GM12874 (cell line): ENCODE measurements around the gene DENND1A.

Source experiments
- CTCF ChIP-seq: IDR thresholded peaks from 2 replicates; pipeline ENCODE4 v1.5.1; 2011; ENCODE audit warnings: low read depth, mild to moderate bottlenecking, control low read depth, low read length, moderate library complexity; ENCODE audit not compliant: insufficient read depth

Gene DENND1A

GRCh38 chr9:123392802-123393201 is 537.1 kb downstream of the DENND1A start:
- no peak for TF ChIP-seq CTCF

DNA sequence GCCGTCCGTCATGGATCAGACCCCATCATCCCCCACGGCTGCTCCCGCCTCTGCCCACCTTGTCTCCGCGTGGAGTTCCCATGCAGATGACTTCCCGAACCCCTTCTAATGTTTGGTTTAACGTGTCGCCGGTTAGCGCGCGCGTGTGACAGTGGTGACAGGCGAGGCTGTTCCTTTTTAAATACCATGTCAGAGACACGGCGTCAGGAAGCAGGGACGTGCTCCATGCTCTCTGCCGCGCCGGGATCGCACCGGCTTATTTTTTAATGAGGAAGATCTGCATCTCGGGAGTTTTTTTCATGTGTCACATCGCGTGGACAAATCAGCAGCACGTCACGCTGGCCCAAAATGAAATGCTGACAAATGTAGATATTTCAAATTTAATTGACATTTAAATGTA is 538.0 kb downstream of the DENND1A start:
- TF ChIP-seq CTCF, result no peak

- TF ChIP-seq CTCF, result no peak
Observed at GRCh38 chr9:123391233-123391632, 538.7 kb downstream of the DENND1A start.

DNA sequence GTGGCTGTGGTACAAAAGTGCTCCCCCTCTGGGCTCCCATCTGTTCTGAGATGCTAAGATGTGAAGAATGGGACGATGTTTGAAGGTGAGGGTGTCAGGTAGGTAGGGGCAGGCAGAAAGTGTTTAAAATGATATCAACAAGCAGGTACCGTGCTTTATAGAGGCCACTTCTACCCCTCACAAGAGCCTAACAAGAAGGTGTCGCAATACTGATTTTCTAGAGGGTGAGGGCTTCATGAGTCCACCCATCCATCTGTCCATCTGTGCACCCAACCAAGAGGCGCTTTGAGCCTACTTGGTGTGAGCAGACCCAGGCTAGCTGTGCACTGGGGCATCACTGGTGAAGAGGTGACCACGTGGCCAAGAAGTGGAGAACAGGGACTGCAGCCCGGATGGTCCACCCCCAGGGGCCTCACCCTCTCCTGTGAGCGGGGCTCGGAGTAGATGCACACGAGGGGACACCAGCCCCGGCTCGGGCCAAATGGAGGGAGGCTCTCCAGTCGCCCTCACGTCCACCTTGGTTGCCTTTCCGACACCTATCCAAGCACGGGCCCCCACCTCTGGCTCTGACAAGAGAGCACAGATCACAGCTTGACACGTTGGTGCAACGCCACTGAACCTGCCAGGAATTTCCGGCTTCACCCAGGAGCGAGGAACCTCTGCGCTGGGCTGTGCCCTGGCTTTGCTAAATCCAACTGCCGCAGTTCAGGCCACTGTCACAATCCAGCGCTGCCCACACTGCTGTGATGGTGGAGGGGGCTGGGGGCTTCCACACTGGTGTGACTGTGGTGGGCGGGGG is 539.4 kb downstream of the DENND1A start:
- no peak for TF ChIP-seq CTCF

DNA sequence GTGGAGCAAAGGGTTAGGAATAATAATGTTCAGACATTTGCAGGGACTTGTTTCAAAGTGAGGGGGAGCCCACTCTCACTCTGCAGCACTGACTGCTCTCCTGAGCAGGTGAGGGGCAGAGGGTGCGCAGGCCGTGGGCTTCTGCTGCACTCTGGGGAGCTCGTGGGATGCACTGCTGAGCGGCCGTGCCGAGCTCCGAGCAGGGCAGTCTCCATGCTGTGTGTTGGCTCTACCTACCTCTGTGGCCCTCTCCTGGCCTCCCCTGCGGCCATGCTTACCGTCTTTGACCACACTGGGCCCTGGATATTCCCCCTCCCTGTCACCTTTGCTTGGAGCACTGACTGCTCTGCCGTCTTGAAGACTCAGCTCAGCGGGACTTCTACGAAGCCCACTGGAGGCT is 540.2 kb downstream of the DENND1A start:
- TF ChIP-seq CTCF, result no peak

GRCh38 chr9:123389070-123389469 is 540.9 kb downstream of the DENND1A start:
- TF ChIP-seq CTCF, result no peak

DNA sequence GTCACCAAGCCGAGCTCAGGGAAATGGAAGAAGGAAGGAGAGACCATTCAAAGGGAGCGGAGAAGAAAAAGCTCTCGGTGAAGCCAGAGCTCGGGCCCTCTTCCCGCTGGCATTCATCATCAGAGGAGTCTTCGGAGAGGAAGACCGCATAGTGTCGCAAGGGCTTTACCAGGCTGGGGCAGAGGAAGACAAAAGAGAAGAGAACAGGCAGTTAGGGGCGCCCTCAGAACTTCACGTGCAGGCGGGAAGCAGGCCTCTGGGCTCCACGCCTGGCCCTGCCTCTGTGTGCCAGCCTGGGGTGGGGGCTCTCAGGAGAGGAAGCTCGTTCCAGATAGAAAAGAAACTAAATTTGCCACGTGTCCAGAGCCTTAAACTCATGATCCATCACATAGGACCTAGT is 542.2 kb downstream of the DENND1A start:
- no peak for TF ChIP-seq CTCF
